ENCODE measurements around the gene JAK2.
"Not testable (repeated sequence)": the region's sequence is repeated elsewhere in the genome, so short reads cannot be mapped to it uniquely, and the experiment has no call there.

The JAK2 gene

GRCh38 chr9:5085993-5086392 is 100.9 kb downstream of the JAK2 start:
- DNase-seq (ENCODE audit: low spot score): no peak

GRCh38 chr9:5089737-5090136 is 104.7 kb downstream of the JAK2 start:
- TF ChIP-seq CTCF (IDR thresholded peaks at IDR 0.05; ENCODE audit: extremely low read depth, missing control alignments): no peak
- DNase-seq (ENCODE audit: low spot score): no peak

More at GRCh38 chr9:5085993-5086392, 100.9 kb downstream of the JAK2 start:
- no peak for TF ChIP-seq CTCF (IDR thresholded peaks at IDR 0.05; ENCODE audit: extremely low read depth, missing control alignments)

- no peak for TF ChIP-seq CTCF (IDR thresholded peaks at IDR 0.05; ENCODE audit: extremely low read depth, missing control alignments)
These were observed 110.7 kb downstream of the JAK2 start for GRCh38 chr9:5095795-5096194.

GRCh38 chr9:5099466-5099865 is 114.4 kb downstream of the JAK2 start:
- DNase-seq (ENCODE audit: low spot score): no peak
- no peak for TF ChIP-seq CTCF (IDR thresholded peaks at IDR 0.05; ENCODE audit: extremely low read depth, missing control alignments)

More at GRCh38 chr9:5095795-5096194, 110.7 kb downstream of the JAK2 start:
- no peak for DNase-seq (ENCODE audit: low spot score)

GRCh38 chr9:5101127-5101526 is 116.1 kb downstream of the JAK2 start:
- not testable (repeated sequence) for DNase-seq (ENCODE audit: low spot score)

- not testable (repeated sequence) for DNase-seq (ENCODE audit: low spot score)
These were observed 121.4 kb downstream of the JAK2 start for GRCh38 chr9:5106517-5106916.

- no peak for TF ChIP-seq CTCF (IDR thresholded peaks at IDR 0.05; ENCODE audit: extremely low read depth, missing control alignments)
- DNase-seq (ENCODE audit: low spot score): peak; percentile 13
These were observed 126.0 kb downstream of the JAK2 start for GRCh38 chr9:5110867-5111681.

- no peak for TF ChIP-seq CTCF (IDR thresholded peaks at IDR 0.05; ENCODE audit: extremely low read depth, missing control alignments)
- DNase-seq (ENCODE audit: low spot score): peak; percentile 14
These were observed 126.6 kb downstream of the JAK2 start for GRCh38 chr9:5111696-5112095.
